GM18526 (cell line): ENCODE results near the gene C9orf40.
A peak's percentile ranks its signal among the peaks of the same experiment; 100 is the strongest.

ENCODE experiments used
- POLR2A ChIP-seq: IDR thresholded peaks from 3 replicates; pipeline ENCODE4 v1.6.1; 2011; ENCODE audit not compliant: insufficient read length; ENCODE audit errors: extremely low read depth

Gene C9orf40

GRCh38 chr9:74952201-74953151 lies at the start of gene C9orf40:
Gene C9orf40 (minus strand): TSS chr9:74952912. CDS start chr9:74952611, 301 bp downstream.
- peak; percentile 61 for TF ChIP-seq POLR2A

GRCh38 chr9:75001719-75002421 lies 49.2 kb upstream of the C9orf40 start:
- no peak for TF ChIP-seq POLR2A

GRCh38 chr9:75000835-75001234 lies 48.1 kb upstream of the C9orf40 start:
- no peak for TF ChIP-seq POLR2A

GRCh38 chr9:74985041-74985440 lies 32.3 kb upstream of the C9orf40 start:
- no peak for TF ChIP-seq POLR2A

GRCh38 chr9:74983709-74984108 lies 31.0 kb upstream of the C9orf40 start:
- no peak for TF ChIP-seq POLR2A

- TF ChIP-seq POLR2A = no peak
Measured at GRCh38 chr9:74979844-74980243, 27.1 kb upstream of the C9orf40 start.

- TF ChIP-seq POLR2A = no peak
Measured at GRCh38 chr9:74977287-74977686, 24.6 kb upstream of the C9orf40 start.

GRCh38 chr9:74975538-74975937 lies 22.8 kb upstream of the C9orf40 start:
- TF ChIP-seq POLR2A = no peak

GRCh38 chr9:74974558-74974957 lies 21.8 kb upstream of the C9orf40 start:
- no peak for TF ChIP-seq POLR2A

GRCh38 chr9:74973714-74974113 lies 21.0 kb upstream of the C9orf40 start:
- no peak for TF ChIP-seq POLR2A

- no peak for TF ChIP-seq POLR2A
Measured at GRCh38 chr9:74963056-74963455, 10.3 kb upstream of the C9orf40 start.

- TF ChIP-seq POLR2A = no peak
Measured at GRCh38 chr9:74961496-74961895, 8.8 kb upstream of the C9orf40 start.

GRCh38 chr9:74960561-74960960 lies 7.8 kb upstream of the C9orf40 start:
- no peak for TF ChIP-seq POLR2A

- no peak for TF ChIP-seq POLR2A
Measured at GRCh38 chr9:74958587-74958986, 5.9 kb upstream of the C9orf40 start.

- TF ChIP-seq POLR2A = no peak
Measured at GRCh38 chr9:74953235-74953751, 581 bp upstream of the C9orf40 start.

- TF ChIP-seq POLR2A = no peak
Measured at GRCh38 chr9:74951725-74952151, 974 bp downstream of the C9orf40 start.

GRCh38 chr9:74951107-74951720 lies 1.5 kb downstream of the C9orf40 start:
- TF ChIP-seq POLR2A = no peak
